ENCODE measurements around the gene DOCK1.

DOCK1 gene

GRCh38 chr10:127068485-127068884, 163.3 kb downstream of the DOCK1 start:
- no peak for DNase-seq (ENCODE audit: low read depth)
- no peak for TF ChIP-seq CTCF (conservative IDR thresholded peaks at IDR 0.05; ENCODE audit: low read depth, low read length)
- no peak overlapping the region for H3K4me3 ChIP-seq (ENCODE audit: low read depth, low read length)

- no peak for DNase-seq (ENCODE audit: low read depth)
- TF ChIP-seq CTCF (conservative IDR thresholded peaks at IDR 0.05; ENCODE audit: low read depth, low read length): no peak
- H3K4me3 ChIP-seq (ENCODE audit: low read depth, low read length): no peak overlapping the region
Measured at GRCh38 chr10:127069436-127069835, 164.2 kb downstream of the DOCK1 start.

- no peak for DNase-seq (ENCODE audit: low read depth)
- TF ChIP-seq CTCF (conservative IDR thresholded peaks at IDR 0.05; ENCODE audit: low read depth, low read length): no peak
- no peak overlapping the region for H3K4me3 ChIP-seq (ENCODE audit: low read depth, low read length)
Measured at GRCh38 chr10:127071126-127071525, 165.9 kb downstream of the DOCK1 start.

GRCh38 chr10:127073666-127074065, 168.4 kb downstream of the DOCK1 start:
- no peak overlapping the region for H3K4me3 ChIP-seq (ENCODE audit: low read depth, low read length)
- TF ChIP-seq CTCF (conservative IDR thresholded peaks at IDR 0.05; ENCODE audit: low read depth, low read length): no peak
- DNase-seq (ENCODE audit: low read depth): no peak

- no peak for TF ChIP-seq CTCF (conservative IDR thresholded peaks at IDR 0.05; ENCODE audit: low read depth, low read length)
- no peak for DNase-seq (ENCODE audit: low read depth)
- H3K4me3 ChIP-seq (ENCODE audit: low read depth, low read length): no peak overlapping the region
Measured at GRCh38 chr10:127079392-127079791, 174.2 kb downstream of the DOCK1 start.

- no peak overlapping the region for H3K4me3 ChIP-seq (ENCODE audit: low read depth, low read length)
- TF ChIP-seq CTCF (conservative IDR thresholded peaks at IDR 0.05; ENCODE audit: low read depth, low read length): no peak
- no peak for DNase-seq (ENCODE audit: low read depth)
Measured at GRCh38 chr10:127080317-127080716, 175.1 kb downstream of the DOCK1 start.

GRCh38 chr10:127081851-127082345, 176.7 kb downstream of the DOCK1 start:
- H3K4me3 ChIP-seq (ENCODE audit: low read depth, low read length): no peak overlapping the region
- DNase-seq (ENCODE audit: low read depth): no peak
- TF ChIP-seq CTCF (conservative IDR thresholded peaks at IDR 0.05; ENCODE audit: low read depth, low read length): no peak

Data from choroid plexus epithelial cell (primary cell).